HL-60 (cell line): Measurements from ENCODE around the gene CHCHD3.

ENCODE experiments used
- DNase-seq, 2 experiments: peaks; one replicate each; pipeline ENCODE4 v3.0.0-alpha.2; 2010 to 2020; ENCODE audit warnings: low read depth in 1 of 2, low spot score in 1 of 2
- H3K27ac ChIP-seq: fragments of 250-450 bp; sonication (Bioruptor Pico); replicated peaks from 2 replicates; pipeline ENCODE4 v1.5.1; 2020; ENCODE audit warnings: mild to moderate bottlenecking, moderate library complexity
- H3K27me3 ChIP-seq: fragments of 250-450 bp; sonication (Bioruptor Pico); 2 replicates; pipeline ENCODE4 v1.5.1; 2021; ENCODE audit warnings: mild to moderate bottlenecking, moderate library complexity; ENCODE audit not compliant: insufficient read depth, poor library complexity, severe bottlenecking
- H3K4me3 ChIP-seq: replicated peaks from 2 replicates; pipeline ENCODE4 v1.5.1; 2011; ENCODE audit warnings: mild to moderate bottlenecking, control low read depth, low read length; ENCODE audit not compliant: insufficient read depth
- GABPA ChIP-seq: IDR thresholded peaks from 2 replicates; pipeline ENCODE4 v1.6.1; 2012; ENCODE audit warnings: low read depth
- POLR2AphosphoS5 ChIP-seq: IDR thresholded peaks from 2 replicates; pipeline ENCODE4 v1.6.1; 2012; ENCODE audit warnings: low read depth
- SPI1 ChIP-seq: IDR thresholded peaks from 2 replicates; pipeline ENCODE4 v1.6.1; 2012; ENCODE audit warnings: low read depth, mild to moderate bottlenecking, borderline replicate concordance
- TF ChIP-seq, protein P1 (sequence below): IDR thresholded peaks from 2 replicates; pipeline ENCODE4 v1.6.1; 2012; ENCODE audit warnings: low read depth; ENCODE audit not compliant: insufficient replicate concordance
- TF ChIP-seq, protein P2 (sequence below): IDR thresholded peaks from one replicate; pipeline ENCODE4 v1.5.1; 2011; ENCODE audit warnings: low read length, control low read depth, inconsistent platforms; ENCODE audit not compliant: insufficient read depth

CHCHD3 gene

DNA sequence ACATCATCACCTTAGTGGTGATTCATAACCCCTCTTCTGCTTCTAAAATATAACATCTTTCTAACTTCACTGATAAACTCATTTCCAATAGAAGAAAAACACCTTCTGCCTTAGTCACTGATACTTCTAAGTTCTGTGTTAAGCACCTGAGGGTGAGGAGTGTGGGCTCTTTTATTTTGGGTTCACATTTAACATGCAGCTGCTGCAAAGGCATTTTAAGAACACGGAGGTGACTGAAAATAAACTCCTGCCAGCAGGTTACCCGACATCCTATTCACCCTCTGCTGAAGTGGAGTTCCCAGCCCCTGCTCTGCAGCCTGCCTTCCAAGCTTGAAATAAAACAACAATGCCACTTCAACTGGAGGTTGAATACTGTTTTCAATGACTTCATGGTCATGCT, 302.7 kb downstream of the CHCHD3 start:
- H3K27ac ChIP-seq = no peak overlapping the region
- H3K4me3 ChIP-seq = no peak overlapping the region
- TF ChIP-seq GABPA (no peak), POLR2AphosphoS5 (no peak)
- H3K27me3 ChIP-seq = no peaks in the 10 kb centered on the region
- DNase-seq = no peak

DNA sequence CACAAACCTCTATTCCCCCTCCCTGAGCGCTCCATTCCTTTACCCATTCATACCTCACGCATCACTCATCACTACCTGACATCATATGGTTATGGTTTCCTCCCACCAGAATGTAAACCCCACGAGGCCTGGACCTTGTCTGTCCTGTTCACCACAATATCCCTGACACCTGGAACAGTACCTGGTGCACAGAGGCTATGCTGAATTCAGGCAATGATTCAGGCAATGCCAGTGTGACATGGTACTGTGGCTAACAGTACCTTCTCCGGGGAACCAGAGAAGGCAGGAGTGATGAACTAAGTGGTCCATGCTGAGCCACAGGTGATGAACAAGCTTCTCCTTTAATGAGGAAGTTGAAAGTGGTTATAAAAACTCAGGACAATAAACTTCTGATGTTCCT, 303.1 kb downstream of the CHCHD3 start:
- Histone ChIP-seq H3K27me3 (no peaks in the 10 kb centered on the region), H3K4me3 (no peak overlapping the region), H3K27ac (no peak overlapping the region)
- DNase-seq = no peak
- TF ChIP-seq POLR2AphosphoS5 (no peak), GABPA (no peak), SPI1 (no peak)
- TF ChIP-seq, protein P1, sequence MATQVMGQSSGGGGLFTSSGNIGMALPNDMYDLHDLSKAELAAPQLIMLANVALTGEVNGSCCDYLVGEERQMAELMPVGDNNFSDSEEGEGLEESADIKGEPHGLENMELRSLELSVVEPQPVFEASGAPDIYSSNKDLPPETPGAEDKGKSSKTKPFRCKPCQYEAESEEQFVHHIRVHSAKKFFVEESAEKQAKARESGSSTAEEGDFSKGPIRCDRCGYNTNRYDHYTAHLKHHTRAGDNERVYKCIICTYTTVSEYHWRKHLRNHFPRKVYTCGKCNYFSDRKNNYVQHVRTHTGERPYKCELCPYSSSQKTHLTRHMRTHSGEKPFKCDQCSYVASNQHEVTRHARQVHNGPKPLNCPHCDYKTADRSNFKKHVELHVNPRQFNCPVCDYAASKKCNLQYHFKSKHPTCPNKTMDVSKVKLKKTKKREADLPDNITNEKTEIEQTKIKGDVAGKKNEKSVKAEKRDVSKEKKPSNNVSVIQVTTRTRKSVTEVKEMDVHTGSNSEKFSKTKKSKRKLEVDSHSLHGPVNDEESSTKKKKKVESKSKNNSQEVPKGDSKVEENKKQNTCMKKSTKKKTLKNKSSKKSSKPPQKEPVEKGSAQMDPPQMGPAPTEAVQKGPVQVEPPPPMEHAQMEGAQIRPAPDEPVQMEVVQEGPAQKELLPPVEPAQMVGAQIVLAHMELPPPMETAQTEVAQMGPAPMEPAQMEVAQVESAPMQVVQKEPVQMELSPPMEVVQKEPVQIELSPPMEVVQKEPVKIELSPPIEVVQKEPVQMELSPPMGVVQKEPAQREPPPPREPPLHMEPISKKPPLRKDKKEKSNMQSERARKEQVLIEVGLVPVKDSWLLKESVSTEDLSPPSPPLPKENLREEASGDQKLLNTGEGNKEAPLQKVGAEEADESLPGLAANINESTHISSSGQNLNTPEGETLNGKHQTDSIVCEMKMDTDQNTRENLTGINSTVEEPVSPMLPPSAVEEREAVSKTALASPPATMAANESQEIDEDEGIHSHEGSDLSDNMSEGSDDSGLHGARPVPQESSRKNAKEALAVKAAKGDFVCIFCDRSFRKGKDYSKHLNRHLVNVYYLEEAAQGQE = no peak
- TF ChIP-seq, protein P2, sequence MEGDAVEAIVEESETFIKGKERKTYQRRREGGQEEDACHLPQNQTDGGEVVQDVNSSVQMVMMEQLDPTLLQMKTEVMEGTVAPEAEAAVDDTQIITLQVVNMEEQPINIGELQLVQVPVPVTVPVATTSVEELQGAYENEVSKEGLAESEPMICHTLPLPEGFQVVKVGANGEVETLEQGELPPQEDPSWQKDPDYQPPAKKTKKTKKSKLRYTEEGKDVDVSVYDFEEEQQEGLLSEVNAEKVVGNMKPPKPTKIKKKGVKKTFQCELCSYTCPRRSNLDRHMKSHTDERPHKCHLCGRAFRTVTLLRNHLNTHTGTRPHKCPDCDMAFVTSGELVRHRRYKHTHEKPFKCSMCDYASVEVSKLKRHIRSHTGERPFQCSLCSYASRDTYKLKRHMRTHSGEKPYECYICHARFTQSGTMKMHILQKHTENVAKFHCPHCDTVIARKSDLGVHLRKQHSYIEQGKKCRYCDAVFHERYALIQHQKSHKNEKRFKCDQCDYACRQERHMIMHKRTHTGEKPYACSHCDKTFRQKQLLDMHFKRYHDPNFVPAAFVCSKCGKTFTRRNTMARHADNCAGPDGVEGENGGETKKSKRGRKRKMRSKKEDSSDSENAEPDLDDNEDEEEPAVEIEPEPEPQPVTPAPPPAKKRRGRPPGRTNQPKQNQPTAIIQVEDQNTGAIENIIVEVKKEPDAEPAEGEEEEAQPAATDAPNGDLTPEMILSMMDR = no peak

DNA sequence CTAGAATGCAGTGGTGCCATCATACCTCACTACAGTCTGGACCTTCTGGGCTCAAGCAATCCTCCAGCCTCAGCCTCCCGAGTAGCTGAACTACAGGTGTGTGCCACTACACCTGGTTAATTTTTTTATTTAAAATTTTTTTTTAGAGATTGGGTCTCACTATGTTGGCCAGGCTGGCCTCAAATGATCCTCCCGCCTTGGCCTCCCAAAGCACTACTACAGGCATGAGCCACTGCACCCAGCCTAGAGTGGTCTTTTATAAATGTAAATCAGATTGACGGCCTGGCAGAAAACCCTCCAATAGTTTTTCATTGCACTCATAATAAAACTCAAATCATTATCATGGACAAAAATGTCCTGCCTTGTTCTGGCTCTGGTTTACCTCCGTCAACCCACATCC, 303.9 kb downstream of the CHCHD3 start:
- H3K27ac ChIP-seq = no peak overlapping the region
- no peak overlapping the region for H3K4me3 ChIP-seq
- TF ChIP-seq POLR2AphosphoS5 (no peak), GABPA (no peak), SPI1 (no peak)
- TF ChIP-seq, protein P1 = no peak
- TF ChIP-seq, protein P2 = no peak
- no peaks in the 10 kb centered on the region for H3K27me3 ChIP-seq
- no peak for DNase-seq

DNA sequence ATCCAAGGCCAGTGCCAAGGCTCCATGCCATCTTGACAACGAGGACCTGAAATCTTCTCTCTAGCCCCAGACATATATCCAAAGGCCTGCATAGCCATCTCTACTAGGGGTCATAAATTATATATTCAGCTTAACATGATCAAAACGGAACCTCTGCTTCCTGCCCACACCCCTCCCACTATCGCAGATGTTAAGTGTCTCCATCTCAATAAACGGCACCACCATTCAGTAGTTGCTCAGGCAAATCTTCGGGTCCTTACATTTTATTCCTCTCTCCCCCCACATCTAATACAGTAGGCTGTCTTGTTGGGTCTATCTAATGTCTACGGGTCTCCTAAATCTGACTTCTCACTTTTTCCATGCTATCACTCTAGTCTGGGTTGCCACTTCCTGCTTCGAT, 304.5 kb downstream of the CHCHD3 start:
- DNase-seq = no peak
- H3K4me3 ChIP-seq = no peak overlapping the region
- no peaks in the 10 kb centered on the region for H3K27me3 ChIP-seq
- H3K27ac ChIP-seq = no peak overlapping the region
- TF ChIP-seq, protein P1 = no peak
- TF ChIP-seq, protein P2 = no peak
- TF ChIP-seq SPI1 (peak; percentile 10; the same call in 1 of the 2 replicates), POLR2AphosphoS5 (no peak), GABPA (no peak)
